Mucosa of rectum (tissue), 2 donors: ENCODE results near the gene DDC.

Experiments
- H3K27ac ChIP-seq, 2 donors: one replicate each; pipeline ENCODE4 v1.7.0; 2013; ENCODE audit warnings: inconsistent platforms in 2 of 2, low read depth in 2 of 2, low read length in 2 of 2
- H3K27me3 ChIP-seq, 2 donors: one replicate each; pipeline ENCODE4 v1.7.0; 2013; ENCODE audit warnings: low read length in 2 of 2; ENCODE audit not compliant: control insufficient read depth in 2 of 2, insufficient read depth in 2 of 2
- H3K36me3 ChIP-seq, 2 donors: one replicate each; pipeline ENCODE4 v1.7.0; 2013; ENCODE audit warnings: low read length in 2 of 2; ENCODE audit not compliant: control insufficient read depth in 2 of 2, insufficient read depth in 2 of 2
- H3K4me1 ChIP-seq, 2 donors: one replicate each; pipeline ENCODE4 v1.7.0; 2013; ENCODE audit warnings: low read length in 2 of 2, mild to moderate bottlenecking in 1 of 2; ENCODE audit not compliant: control insufficient read depth in 2 of 2, insufficient read depth in 2 of 2
- H3K4me3 ChIP-seq, 2 donors: one replicate each; pipeline ENCODE4 v1.7.0; 2013; ENCODE audit warnings: low read length in 2 of 2
- H3K9ac ChIP-seq, 2 donors: one replicate each; pipeline ENCODE4 v1.7.0; 2013; ENCODE audit warnings: low read length in 2 of 2, low read depth in 1 of 2, mild to moderate bottlenecking in 1 of 2
- H3K9me3 ChIP-seq, 2 donors: one replicate each; pipeline ENCODE4 v1.7.0; 2013; ENCODE audit warnings: low read length in 2 of 2; ENCODE audit not compliant: control insufficient read depth in 2 of 2
- donor health status: healthy.
- donor health status: Normal muscosa, but diverticular disease.

DDC gene

GRCh38 chr7:50475340-50475739, 89.9 kb downstream of the DDC start:
- Histone ChIP-seq H3K4me3 (no peak overlapping the region), H3K9me3 (no peaks in the 10 kb centered on the region), H3K27ac (no peak overlapping the region), H3K9ac (no peak overlapping the region), H3K27me3 (no peaks in the 10 kb centered on the region), H3K4me1 (no peaks in the 10 kb centered on the region), H3K36me3 (no peaks in the 10 kb centered on the region)

- no peak overlapping the region for H3K4me3 ChIP-seq
- H3K4me1 ChIP-seq: no peaks in the 10 kb centered on the region
- no peak overlapping the region for H3K27ac ChIP-seq
- no peaks in the 10 kb centered on the region for H3K9me3 ChIP-seq
- H3K27me3 ChIP-seq: no peaks in the 10 kb centered on the region
- no peak overlapping the region for H3K9ac ChIP-seq
- H3K36me3 ChIP-seq: no peaks in the 10 kb centered on the region
These were observed 90.6 kb downstream of the DDC start for GRCh38 chr7:50474382-50475160.

GRCh38 chr7:50473531-50473930, 91.7 kb downstream of the DDC start:
- H3K9me3 ChIP-seq: no peaks in the 10 kb centered on the region
- H3K27me3 ChIP-seq: no peaks in the 10 kb centered on the region
- H3K27ac ChIP-seq: no peak overlapping the region
- H3K4me3 ChIP-seq: no peak overlapping the region
- H3K36me3 ChIP-seq: no peaks in the 10 kb centered on the region
- no peak overlapping the region for H3K9ac ChIP-seq
- H3K4me1 ChIP-seq: no peaks in the 10 kb centered on the region

DNA sequence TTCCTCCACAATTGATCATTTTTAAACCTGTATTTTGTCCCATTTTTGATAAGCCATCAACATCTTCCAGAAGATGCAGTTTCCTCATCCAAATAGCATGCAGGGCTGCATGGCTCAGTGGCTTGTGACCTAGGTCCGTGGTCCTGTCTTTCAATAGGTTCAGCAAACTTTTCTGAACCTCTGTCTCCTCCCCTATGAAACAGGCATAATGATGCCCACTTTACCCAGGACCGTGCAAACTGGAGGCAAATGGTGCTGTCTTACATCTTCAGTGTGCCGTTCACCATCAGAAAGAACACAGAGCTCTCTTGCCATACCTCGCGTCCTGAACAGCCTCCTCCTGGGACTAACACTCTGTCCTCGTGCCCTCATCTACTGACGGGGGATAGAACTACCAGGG, 92.8 kb downstream of the DDC start:
- H3K4me3 ChIP-seq: no peak overlapping the region
- no peaks in the 10 kb centered on the region for H3K36me3 ChIP-seq
- no peaks in the 10 kb centered on the region for H3K9me3 ChIP-seq
- no peak overlapping the region for H3K9ac ChIP-seq
- H3K4me1 ChIP-seq: peaks cover 3% of the 10 kb centered on the region in 2 donors
- H3K27ac ChIP-seq: no peak overlapping the region
- no peaks in the 10 kb centered on the region for H3K27me3 ChIP-seq

DNA sequence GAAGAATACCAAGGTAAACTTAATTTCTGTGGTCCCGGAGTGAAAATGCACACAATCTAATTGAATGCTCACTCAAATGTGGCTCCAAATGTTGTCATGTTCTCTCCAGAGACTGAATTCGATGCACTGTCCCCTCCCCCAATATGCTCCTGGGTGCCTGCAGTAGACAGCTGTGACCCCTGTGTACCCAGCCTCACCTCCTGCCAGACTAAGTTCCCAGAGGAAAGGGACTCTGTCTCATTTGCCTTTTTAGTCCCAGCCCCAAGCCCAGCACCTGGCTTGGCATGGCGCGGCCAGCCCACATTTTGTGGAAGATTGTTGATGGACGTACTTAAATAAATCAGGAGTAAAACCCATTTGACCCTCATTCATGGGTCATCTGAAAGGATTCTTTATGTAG, 93.2 kb downstream of the DDC start:
- no peak overlapping the region for H3K27ac ChIP-seq
- H3K36me3 ChIP-seq: no peaks in the 10 kb centered on the region
- no peaks in the 10 kb centered on the region for H3K9me3 ChIP-seq
- H3K27me3 ChIP-seq: no peaks in the 10 kb centered on the region
- H3K4me3 ChIP-seq: no peak overlapping the region
- H3K9ac ChIP-seq: no peak overlapping the region
- peaks cover 3% of the 10 kb centered on the region in 2 donors for H3K4me1 ChIP-seq

- no peaks in the 10 kb centered on the region for H3K36me3 ChIP-seq
- H3K27ac ChIP-seq: no peak overlapping the region
- no peaks in the 10 kb centered on the region for H3K27me3 ChIP-seq
- peaks cover 3% of the 10 kb centered on the region in 2 donors for H3K4me1 ChIP-seq
- no peak overlapping the region for H3K9ac ChIP-seq
- no peaks in the 10 kb centered on the region for H3K9me3 ChIP-seq
- H3K4me3 ChIP-seq: no peak overlapping the region
These were observed 94.7 kb downstream of the DDC start for GRCh38 chr7:50470250-50471163.

- H3K9ac ChIP-seq: no peak overlapping the region
- H3K36me3 ChIP-seq: peaks cover 0 to 4% of the 10 kb centered on the region in 2 donors
- peaks cover 3% of the 10 kb centered on the region in 2 donors for H3K4me1 ChIP-seq
- H3K4me3 ChIP-seq: no peak overlapping the region
- no peaks in the 10 kb centered on the region for H3K27me3 ChIP-seq
- no peak overlapping the region for H3K27ac ChIP-seq
- H3K9me3 ChIP-seq: no peaks in the 10 kb centered on the region
These were observed 96.0 kb downstream of the DDC start for GRCh38 chr7:50469181-50469580.

DNA sequence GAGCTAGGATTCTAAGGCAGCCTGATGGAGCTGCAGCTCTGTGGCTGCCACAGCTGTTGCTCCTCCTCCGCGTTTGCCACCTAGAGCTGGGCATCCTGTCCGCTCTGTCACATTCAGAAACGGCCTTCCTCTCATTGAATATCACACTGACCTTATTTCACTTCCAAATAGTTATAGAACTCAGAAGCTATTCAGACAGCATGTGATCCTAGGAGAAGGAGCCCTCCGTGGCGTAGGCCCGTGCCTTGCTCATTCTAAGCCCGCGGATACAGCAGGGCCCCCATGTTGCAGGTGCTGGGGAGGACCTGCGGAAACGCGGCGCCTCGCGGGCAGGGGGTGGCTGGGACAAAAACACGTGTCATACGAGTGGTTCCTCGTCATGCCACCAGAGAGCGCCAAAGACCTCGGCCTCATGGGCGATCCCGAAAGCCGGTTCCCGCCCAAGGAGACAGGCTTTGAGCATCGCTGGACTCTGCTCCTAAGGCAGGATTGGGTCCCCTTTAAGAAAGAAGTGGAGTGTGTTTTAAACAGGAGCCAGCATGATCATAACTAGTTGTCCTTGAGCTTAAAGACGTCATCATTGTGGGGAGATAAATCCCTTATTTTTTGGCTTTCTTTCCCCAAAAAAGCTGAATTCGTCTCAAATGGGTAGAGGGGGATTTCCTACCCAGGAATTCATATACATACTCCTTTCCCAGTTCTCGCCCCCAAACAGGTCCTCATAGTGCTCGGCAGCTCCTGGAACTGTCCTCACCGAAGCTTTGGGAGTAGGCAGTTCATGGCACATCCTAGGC, 97.2 kb downstream of the DDC start:
- Histone ChIP-seq H3K9ac (peak overlapping the region in 1 of 2 donors; percentile 17), H3K9me3 (no peaks in the 10 kb centered on the region), H3K27ac (no peak overlapping the region), H3K36me3 (peaks cover 2 to 9% of the 10 kb centered on the region in 2 donors), H3K4me1 (peaks cover 3% of the 10 kb centered on the region in 2 donors), H3K4me3 (peak overlapping the region in 1 of 2 donors; percentile 34), H3K27me3 (no peaks in the 10 kb centered on the region)

- H3K9me3 ChIP-seq: no peaks in the 10 kb centered on the region
- H3K4me1 ChIP-seq: peaks cover 3% of the 10 kb centered on the region in 2 donors
- H3K9ac ChIP-seq: no peak overlapping the region
- no peak overlapping the region for H3K4me3 ChIP-seq
- H3K27ac ChIP-seq: no peak overlapping the region
- H3K36me3 ChIP-seq: peaks cover 3 to 9% of the 10 kb centered on the region in 2 donors
- no peaks in the 10 kb centered on the region for H3K27me3 ChIP-seq
These were observed 98.2 kb downstream of the DDC start for GRCh38 chr7:50466815-50467585.
